Ishikawa (cell line): ENCODE measurements around the gene RNU1-2.

Source experiments
- CEBPB ChIP-seq: IDR thresholded peaks from 2 replicates; pipeline ENCODE4 v1.6.1; 2012
- CREB1 ChIP-seq: IDR thresholded peaks from 2 replicates; pipeline ENCODE4 v1.6.1; 2012; ENCODE audit warnings: low read depth
- EGR1 ChIP-seq: IDR thresholded peaks from 2 replicates; pipeline ENCODE4 v1.6.1; 2012
- EP300 ChIP-seq: IDR thresholded peaks from 2 replicates; pipeline ENCODE4 v1.6.1; 2012; ENCODE audit warnings: borderline replicate concordance
- FOXM1 ChIP-seq: IDR thresholded peaks from 2 replicates; pipeline ENCODE4 v1.6.1; 2012; ENCODE audit warnings: low read depth, borderline replicate concordance
- NFIC ChIP-seq: IDR thresholded peaks from 2 replicates; pipeline ENCODE4 v1.6.1; 2012
- RAD21 ChIP-seq: IDR thresholded peaks from 2 replicates; pipeline ENCODE4 v1.6.1; 2012; ENCODE audit warnings: low read depth
- REST ChIP-seq: IDR thresholded peaks from 2 replicates; pipeline ENCODE4 v1.6.1; 2012; ENCODE audit warnings: low read depth, mild to moderate bottlenecking
- TAF1 ChIP-seq: IDR thresholded peaks from 2 replicates; pipeline ENCODE4 v1.6.1; 2012; ENCODE audit warnings: low read depth, mild to moderate bottlenecking
- TCF12 ChIP-seq: IDR thresholded peaks from 2 replicates; pipeline ENCODE4 v1.6.1; 2012; ENCODE audit warnings: low read depth
- TEAD4 ChIP-seq: IDR thresholded peaks from 2 replicates; pipeline ENCODE4 v1.6.1; 2012
- YY1 ChIP-seq: IDR thresholded peaks from 2 replicates; pipeline ENCODE4 v1.6.1; 2012; ENCODE audit warnings: low read depth
- ZBTB7A ChIP-seq: IDR thresholded peaks from 2 replicates; pipeline ENCODE4 v1.6.1; 2012; ENCODE audit warnings: low read depth
- TF ChIP-seq, protein P1 (sequence below): IDR thresholded peaks from 2 replicates; pipeline ENCODE4 v1.6.1; 2012
- TF ChIP-seq, protein P2 (sequence below): IDR thresholded peaks from 2 replicates; pipeline ENCODE4 v1.6.1; 2012

Gene RNU1-2

DNA sequence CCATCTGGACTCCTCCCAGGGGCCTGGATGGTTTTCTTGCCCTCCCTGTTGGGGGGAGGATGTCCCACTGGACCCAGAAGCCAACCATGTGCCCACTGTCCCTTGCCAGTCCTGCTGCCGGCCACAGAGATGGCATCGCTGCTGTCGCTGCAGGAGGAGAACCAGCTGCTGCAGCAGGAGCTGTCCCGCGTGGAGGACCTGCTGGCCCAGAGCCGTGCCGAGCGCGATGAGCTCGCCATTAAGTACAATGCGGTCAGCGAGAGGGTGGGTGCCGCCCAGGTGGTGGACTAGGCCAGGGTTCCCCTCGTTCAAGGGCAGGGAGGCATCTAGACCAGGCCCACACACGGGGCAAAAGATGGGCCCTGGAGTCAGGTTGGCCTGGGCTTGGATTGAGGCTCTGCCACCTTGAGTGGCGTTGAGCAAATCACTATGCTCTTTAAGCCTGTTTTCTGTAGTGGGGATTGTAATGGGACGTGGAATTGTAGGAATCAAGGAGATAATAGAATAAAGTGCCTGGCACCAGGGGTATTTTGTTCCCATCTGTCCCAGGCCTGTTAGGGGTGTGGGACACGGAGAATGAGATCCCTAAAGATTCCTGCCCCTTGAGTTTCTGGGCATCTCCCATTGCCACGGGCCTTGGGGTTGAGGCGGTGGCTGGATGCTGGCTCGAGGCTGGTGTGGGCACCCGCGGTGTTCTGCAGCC lies 28.6 kb downstream of the RNU1-2 start:
- TF ChIP-seq CREB1: no peak
- TF ChIP-seq, protein P1, sequence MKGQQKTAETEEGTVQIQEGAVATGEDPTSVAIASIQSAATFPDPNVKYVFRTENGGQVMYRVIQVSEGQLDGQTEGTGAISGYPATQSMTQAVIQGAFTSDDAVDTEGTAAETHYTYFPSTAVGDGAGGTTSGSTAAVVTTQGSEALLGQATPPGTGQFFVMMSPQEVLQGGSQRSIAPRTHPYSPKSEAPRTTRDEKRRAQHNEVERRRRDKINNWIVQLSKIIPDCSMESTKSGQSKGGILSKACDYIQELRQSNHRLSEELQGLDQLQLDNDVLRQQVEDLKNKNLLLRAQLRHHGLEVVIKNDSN: no peak
- no peak for TF ChIP-seq REST
- no peak for TF ChIP-seq ZBTB7A
- no peak for TF ChIP-seq EGR1
- TF ChIP-seq, protein P2, sequence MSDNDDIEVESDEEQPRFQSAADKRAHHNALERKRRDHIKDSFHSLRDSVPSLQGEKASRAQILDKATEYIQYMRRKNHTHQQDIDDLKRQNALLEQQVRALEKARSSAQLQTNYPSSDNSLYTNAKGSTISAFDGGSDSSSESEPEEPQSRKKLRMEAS: no peak
- TF ChIP-seq TAF1: no peak
- TF ChIP-seq EP300: no peak

- TF ChIP-seq, protein P1: no peak
- TF ChIP-seq CEBPB: no peak
- no peak for TF ChIP-seq REST
- no peak for TF ChIP-seq TEAD4
- no peak for TF ChIP-seq TAF1
- no peak for TF ChIP-seq TCF12
- TF ChIP-seq CREB1: no peak
- TF ChIP-seq ZBTB7A: no peak
- no peak for TF ChIP-seq EP300
- TF ChIP-seq FOXM1: no peak
- no peak for TF ChIP-seq RAD21
- TF ChIP-seq YY1: no peak
- no peak for TF ChIP-seq NFIC
- no peak for TF ChIP-seq EGR1
- TF ChIP-seq, protein P2: no peak
Observed at GRCh38 chr1:16924919-16925477, 29.2 kb downstream of the RNU1-2 start.

DNA sequence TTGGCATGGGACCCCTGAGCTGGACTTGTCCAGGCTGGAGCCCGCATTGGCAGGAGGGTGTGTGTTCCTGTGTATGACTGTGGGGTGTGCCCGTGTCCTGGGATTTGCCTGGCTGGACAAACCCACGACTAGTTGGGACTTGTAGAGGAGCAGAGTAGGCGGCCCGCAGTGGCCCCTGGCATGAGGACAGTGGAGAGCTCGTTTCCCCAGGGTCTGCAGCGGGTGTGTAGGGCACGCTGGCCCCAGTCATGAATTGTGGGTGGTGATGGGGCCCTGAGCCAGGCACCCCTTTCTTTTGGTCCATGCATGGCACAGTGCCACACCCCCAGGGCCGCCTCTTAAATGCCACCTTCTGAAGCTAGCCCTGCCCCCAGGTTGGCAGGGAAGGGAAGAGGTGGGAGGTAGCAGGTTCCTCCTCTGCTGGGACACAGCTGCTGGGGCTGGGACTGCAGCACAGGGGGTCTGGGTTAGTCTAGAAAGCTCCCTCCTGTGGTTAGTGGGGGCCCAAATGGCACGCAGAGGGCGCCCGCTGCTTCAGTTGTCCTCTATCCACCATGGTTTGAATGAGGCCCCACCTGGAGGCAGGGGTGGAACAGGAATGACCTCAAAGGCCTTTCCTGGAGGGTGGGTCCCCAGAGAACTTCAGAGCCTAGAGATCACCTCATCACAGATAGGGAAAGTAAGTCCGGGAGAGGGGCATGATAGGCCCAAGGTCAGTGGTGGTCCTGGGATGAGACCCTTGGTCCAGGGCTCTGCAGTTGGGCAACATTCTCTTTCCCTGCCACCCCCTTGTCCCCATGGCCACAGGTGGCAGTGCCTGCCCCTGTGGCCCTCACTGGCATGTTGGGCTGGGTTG lies 30.1 kb downstream of the RNU1-2 start:
- TF ChIP-seq NFIC (no peak), ZBTB7A (peak; percentile 22; the same call in 1 of the 2 replicates)

- 0 out of 2 replicates have a peak, but pooled peaks have one; percentile 4 for TF ChIP-seq ZBTB7A
- TF ChIP-seq, protein P1: no peak
Observed at GRCh38 chr1:16926491-16927073, 30.8 kb downstream of the RNU1-2 start.

DNA sequence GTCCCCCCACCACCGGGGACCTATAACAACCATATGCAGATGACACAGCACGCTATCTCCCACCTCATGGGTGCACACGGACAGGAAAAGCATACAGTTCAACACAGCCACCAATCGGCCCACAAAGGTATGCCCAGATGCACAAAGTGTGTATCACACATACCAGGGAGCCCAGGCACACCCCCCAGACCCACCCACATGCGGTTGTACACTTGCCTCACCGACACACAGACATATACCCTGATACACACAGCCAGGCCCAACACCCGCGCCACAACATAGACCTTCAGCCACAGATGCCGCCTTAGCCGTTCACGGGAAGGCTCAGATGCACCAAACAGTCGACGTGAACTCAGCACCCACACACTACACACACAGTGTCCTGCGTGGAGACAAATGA lies 31.5 kb downstream of the RNU1-2 start:
- TF ChIP-seq TCF12 (no peak), ZBTB7A (no peak), REST (no peak)
